Karpas-422 (cell line): ENCODE results near the gene LIPC. TPM values are rescaled to one million over a fixed set of nuclear protein-coding genes. Genes with fewer than 3 reads are reported as not detected.

Experiments
- DNase-seq: peaks from one replicate; pipeline ENCODE4 v3.0.0-alpha.2; 2015
- H2AFZ ChIP-seq: fragments of 200-600 bp; sonication (generic); 2 replicates; pipeline ENCODE4 v1.6.1; 2014; ENCODE audit warnings: antibody characterized with exemption, low read length, mixed read lengths
- H3K27ac ChIP-seq: fragments of 200-600 bp; sonication (generic); 2 replicates; pipeline ENCODE4 v1.5.1; 2014; ENCODE audit warnings: mild to moderate bottlenecking, low read length, moderate library complexity
- H3K27me3 ChIP-seq: fragments of 200-600 bp; sonication (generic); 2 replicates; pipeline ENCODE4 v1.6.1; 2014; ENCODE audit warnings: low read length, mixed read lengths
- H3K36me3 ChIP-seq: fragments of 200-600 bp; sonication (generic); 2 replicates; pipeline ENCODE4 v1.6.1; 2014; ENCODE audit warnings: low read length, mixed read lengths; ENCODE audit not compliant: insufficient read depth
- H3K4me1 ChIP-seq: fragments of 200-600 bp; sonication (generic); 2 replicates; pipeline ENCODE4 v1.6.1; 2014; ENCODE audit warnings: mild to moderate bottlenecking, low read length, mixed read lengths
- H3K4me2 ChIP-seq: fragments of 200-600 bp; sonication (generic); 2 replicates; pipeline ENCODE4 v1.6.1; 2014; ENCODE audit warnings: low read length, low read depth, mild to moderate bottlenecking; ENCODE audit not compliant: poor library complexity, severe bottlenecking
- H3K4me3 ChIP-seq: fragments of 200-600 bp; sonication (generic); 2 replicates; pipeline ENCODE4 v1.5.1; 2014; ENCODE audit warnings: mild to moderate bottlenecking, antibody characterized with exemption, low read length, mixed read lengths
- H3K79me2 ChIP-seq: fragments of 200-600 bp; sonication (generic); 2 replicates; pipeline ENCODE4 v1.6.1; 2014; ENCODE audit warnings: mild to moderate bottlenecking, low read length, mixed read lengths
- H3K9ac ChIP-seq: fragments of 200-600 bp; sonication (generic); 2 replicates; pipeline ENCODE4 v1.6.0; 2014; ENCODE audit warnings: low read length
- H3K9me2 ChIP-seq: fragments of 200-600 bp; sonication (generic), shearing (Covaris generic); replicated peaks from 2 replicates; pipeline ENCODE4 v1.6.0; 2014; ENCODE audit warnings: mild to moderate bottlenecking, low read length, moderate library complexity; ENCODE audit not compliant: insufficient read depth
- H3K9me3 ChIP-seq: fragments of 300-700, 200-600 bp; sonication (generic); 2 replicates; pipeline ENCODE4 v1.6.1; 2014; ENCODE audit warnings: low read length, mixed read lengths
- H4K20me1 ChIP-seq: fragments of 200-600 bp; sonication (generic); 2 replicates; pipeline ENCODE4 v1.6.1; 2014; ENCODE audit warnings: mild to moderate bottlenecking, antibody characterized with exemption, low read length, low read depth; ENCODE audit not compliant: insufficient read depth
- total RNA-seq: library from RNA; depleted of rRNA; stranded (reverse); fragments of >200 nt; shearing (Covaris generic); gene quantifications from 2 replicates; pipeline ENCODE4 v1.2.3, GENCODE V29; 2014; ENCODE audit warnings: low replicate concordance

The LIPC gene
- total RNA-seq, 1 experiment from 2014 or later = not detected

- Histone ChIP-seq H3K4me3 (no peak overlapping the region), H3K36me3 (no peaks in the 10 kb centered on the region), H4K20me1 (no peaks in the 10 kb centered on the region), H3K79me2 (no peaks in the 10 kb centered on the region), H3K9me3 (no peaks in the 10 kb centered on the region), H3K9me2 (no peaks in the 10 kb centered on the region), H3K4me2 (no peak overlapping the region), H3K27ac (no peak overlapping the region), H3K4me1 (no peaks in the 10 kb centered on the region), H2AFZ (no peak overlapping the region), H3K27me3 (no peaks in the 10 kb centered on the region), H3K9ac (no peak overlapping the region)
- DNase-seq = no peak
Measured at GRCh38 chr15:58478035-58478434, 46.2 kb downstream of the LIPC start.

GRCh38 chr15:58478579-58478978 is 46.8 kb downstream of the LIPC start:
- Histone ChIP-seq H3K4me2 (no peak overlapping the region), H2AFZ (no peak overlapping the region), H3K9ac (no peak overlapping the region), H3K4me1 (no peaks in the 10 kb centered on the region), H3K9me3 (no peaks in the 10 kb centered on the region), H3K4me3 (no peak overlapping the region), H3K36me3 (no peaks in the 10 kb centered on the region), H3K9me2 (no peaks in the 10 kb centered on the region), H3K27ac (no peak overlapping the region), H3K27me3 (no peaks in the 10 kb centered on the region), H3K79me2 (no peaks in the 10 kb centered on the region), H4K20me1 (no peaks in the 10 kb centered on the region)
- DNase-seq = no peak

- no peaks in the 10 kb centered on the region for H3K4me1 ChIP-seq
- no peak overlapping the region for H3K4me3 ChIP-seq
- H3K27ac ChIP-seq = no peak overlapping the region
- H3K27me3 ChIP-seq = no peaks in the 10 kb centered on the region
- no peak overlapping the region for H2AFZ ChIP-seq
- no peak for DNase-seq
- H3K4me2 ChIP-seq = no peak overlapping the region
- no peaks in the 10 kb centered on the region for H3K36me3 ChIP-seq
- H3K9me3 ChIP-seq = no peaks in the 10 kb centered on the region
- H3K9me2 ChIP-seq = no peaks in the 10 kb centered on the region
- H3K79me2 ChIP-seq = no peaks in the 10 kb centered on the region
- no peak overlapping the region for H3K9ac ChIP-seq
- H4K20me1 ChIP-seq = no peaks in the 10 kb centered on the region
Measured at GRCh38 chr15:58479941-58480340, 48.1 kb downstream of the LIPC start.

GRCh38 chr15:58483376-58483775 is 51.6 kb downstream of the LIPC start:
- Histone ChIP-seq H3K4me2 (no peak overlapping the region), H4K20me1 (no peaks in the 10 kb centered on the region), H3K79me2 (no peaks in the 10 kb centered on the region), H3K27me3 (no peaks in the 10 kb centered on the region), H3K4me1 (no peaks in the 10 kb centered on the region), H3K9me3 (no peaks in the 10 kb centered on the region), H3K27ac (no peak overlapping the region), H3K4me3 (no peak overlapping the region), H3K36me3 (no peaks in the 10 kb centered on the region), H2AFZ (no peak overlapping the region), H3K9ac (no peak overlapping the region), H3K9me2 (no peaks in the 10 kb centered on the region)
- no peak for DNase-seq

- no peaks in the 10 kb centered on the region for H3K79me2 ChIP-seq
- no peak overlapping the region for H3K9ac ChIP-seq
- H3K4me3 ChIP-seq = no peak overlapping the region
- H4K20me1 ChIP-seq = no peaks in the 10 kb centered on the region
- DNase-seq = no peak
- no peaks in the 10 kb centered on the region for H3K9me3 ChIP-seq
- H3K9me2 ChIP-seq = no peaks in the 10 kb centered on the region
- H3K27me3 ChIP-seq = no peaks in the 10 kb centered on the region
- no peak overlapping the region for H2AFZ ChIP-seq
- no peaks in the 10 kb centered on the region for H3K4me1 ChIP-seq
- no peak overlapping the region for H3K27ac ChIP-seq
- H3K36me3 ChIP-seq = no peaks in the 10 kb centered on the region
- H3K4me2 ChIP-seq = no peak overlapping the region
Measured at GRCh38 chr15:58484791-58485600, 53.2 kb downstream of the LIPC start.

- H3K4me2 ChIP-seq = no peak overlapping the region
- H3K9me2 ChIP-seq = no peaks in the 10 kb centered on the region
- no peak overlapping the region for H3K4me3 ChIP-seq
- H3K9me3 ChIP-seq = no peaks in the 10 kb centered on the region
- H3K79me2 ChIP-seq = no peaks in the 10 kb centered on the region
- no peaks in the 10 kb centered on the region for H3K4me1 ChIP-seq
- no peak overlapping the region for H2AFZ ChIP-seq
- no peak overlapping the region for H3K9ac ChIP-seq
- H3K36me3 ChIP-seq = no peaks in the 10 kb centered on the region
- H3K27me3 ChIP-seq = no peaks in the 10 kb centered on the region
- no peaks in the 10 kb centered on the region for H4K20me1 ChIP-seq
- no peak overlapping the region for H3K27ac ChIP-seq
- DNase-seq = no peak
Measured at GRCh38 chr15:58486062-58486461, 54.3 kb downstream of the LIPC start.

GRCh38 chr15:58486564-58486963 is 54.8 kb downstream of the LIPC start:
- no peaks in the 10 kb centered on the region for H3K79me2 ChIP-seq
- H3K4me2 ChIP-seq = no peak overlapping the region
- no peak overlapping the region for H2AFZ ChIP-seq
- no peaks in the 10 kb centered on the region for H4K20me1 ChIP-seq
- no peaks in the 10 kb centered on the region for H3K27me3 ChIP-seq
- no peak overlapping the region for H3K27ac ChIP-seq
- H3K9ac ChIP-seq = no peak overlapping the region
- no peaks in the 10 kb centered on the region for H3K4me1 ChIP-seq
- DNase-seq = no peak
- no peaks in the 10 kb centered on the region for H3K9me2 ChIP-seq
- H3K9me3 ChIP-seq = no peaks in the 10 kb centered on the region
- H3K4me3 ChIP-seq = no peak overlapping the region
- no peaks in the 10 kb centered on the region for H3K36me3 ChIP-seq

- Histone ChIP-seq H3K27ac (no peak overlapping the region), H3K9me2 (no peaks in the 10 kb centered on the region), H3K4me3 (no peak overlapping the region), H3K79me2 (no peaks in the 10 kb centered on the region), H3K4me2 (no peak overlapping the region), H3K9me3 (no peaks in the 10 kb centered on the region), H2AFZ (no peak overlapping the region), H3K4me1 (no peaks in the 10 kb centered on the region), H3K27me3 (no peaks in the 10 kb centered on the region), H3K36me3 (no peaks in the 10 kb centered on the region), H4K20me1 (no peaks in the 10 kb centered on the region), H3K9ac (no peak overlapping the region)
- no peak for DNase-seq
Measured at GRCh38 chr15:58487041-58487723, 55.4 kb downstream of the LIPC start.
